Measurements from ENCODE around the gene PRSS22.

DNA sequence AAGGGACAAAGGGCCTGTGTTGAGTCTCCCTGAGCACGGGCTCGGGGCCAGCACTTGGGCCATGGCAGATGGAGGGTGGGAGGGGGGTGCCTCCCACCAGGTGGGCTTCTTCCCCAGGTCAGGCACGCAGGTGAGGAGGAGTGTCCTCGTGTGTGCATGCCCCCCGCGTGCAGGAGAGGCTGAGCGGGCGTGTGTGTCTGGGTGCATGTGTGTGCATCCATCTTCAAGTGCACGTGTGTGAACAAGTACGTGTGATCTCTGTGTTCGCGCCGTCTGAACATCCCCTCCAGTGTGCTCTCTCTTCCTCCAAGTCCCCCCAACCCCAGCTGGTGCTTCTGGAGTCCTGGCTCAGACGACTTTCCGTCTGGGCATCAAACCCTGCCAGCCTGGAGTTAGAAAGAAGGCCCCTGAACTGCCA, 30.6 kb downstream of the PRSS22 start:
- TF ChIP-seq, protein P1, sequence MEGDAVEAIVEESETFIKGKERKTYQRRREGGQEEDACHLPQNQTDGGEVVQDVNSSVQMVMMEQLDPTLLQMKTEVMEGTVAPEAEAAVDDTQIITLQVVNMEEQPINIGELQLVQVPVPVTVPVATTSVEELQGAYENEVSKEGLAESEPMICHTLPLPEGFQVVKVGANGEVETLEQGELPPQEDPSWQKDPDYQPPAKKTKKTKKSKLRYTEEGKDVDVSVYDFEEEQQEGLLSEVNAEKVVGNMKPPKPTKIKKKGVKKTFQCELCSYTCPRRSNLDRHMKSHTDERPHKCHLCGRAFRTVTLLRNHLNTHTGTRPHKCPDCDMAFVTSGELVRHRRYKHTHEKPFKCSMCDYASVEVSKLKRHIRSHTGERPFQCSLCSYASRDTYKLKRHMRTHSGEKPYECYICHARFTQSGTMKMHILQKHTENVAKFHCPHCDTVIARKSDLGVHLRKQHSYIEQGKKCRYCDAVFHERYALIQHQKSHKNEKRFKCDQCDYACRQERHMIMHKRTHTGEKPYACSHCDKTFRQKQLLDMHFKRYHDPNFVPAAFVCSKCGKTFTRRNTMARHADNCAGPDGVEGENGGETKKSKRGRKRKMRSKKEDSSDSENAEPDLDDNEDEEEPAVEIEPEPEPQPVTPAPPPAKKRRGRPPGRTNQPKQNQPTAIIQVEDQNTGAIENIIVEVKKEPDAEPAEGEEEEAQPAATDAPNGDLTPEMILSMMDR (IDR thresholded peaks at IDR 0.05; ENCODE audit: low read length) = no peak
- no peak for TF ChIP-seq EZH2 (optimal IDR thresholded peaks at IDR 0.05; ENCODE audit: low read depth, low read length)
